ENCODE results near the gene TARS2.
A peak's percentile ranks its signal among the peaks of the same experiment; 100 is the strongest.

Gene TARS2

DNA sequence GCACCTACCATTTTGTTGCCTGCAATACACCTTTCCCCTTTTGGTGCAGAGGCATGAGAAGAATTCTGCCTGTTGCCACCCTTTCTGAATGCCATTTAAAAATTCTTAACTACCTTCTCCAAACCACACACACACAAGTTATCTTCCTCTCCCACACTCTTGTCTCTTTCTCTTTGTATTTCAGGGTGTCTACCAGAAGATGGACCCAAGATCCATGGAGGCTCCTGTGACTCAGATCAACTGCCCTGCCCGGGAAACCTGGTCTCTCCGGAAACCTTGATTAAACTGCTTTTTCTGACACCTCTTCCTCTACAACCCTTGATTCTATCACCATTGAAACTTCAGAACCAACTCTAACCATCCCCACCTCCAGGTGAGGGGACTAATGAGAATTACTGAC, 2.4 kb upstream of the TARS2 start:
- DNase-seq (ENCODE audit: low read depth) = peak; percentile 40
- TF ChIP-seq MYC (IDR thresholded peaks at IDR 0.05; ENCODE audit: low read depth, low read length) (no peak), POLR2A (IDR thresholded peaks at IDR 0.05; ENCODE audit: extremely low read depth, insufficient read length) (no peak)
- TF ChIP-seq, protein P1, sequence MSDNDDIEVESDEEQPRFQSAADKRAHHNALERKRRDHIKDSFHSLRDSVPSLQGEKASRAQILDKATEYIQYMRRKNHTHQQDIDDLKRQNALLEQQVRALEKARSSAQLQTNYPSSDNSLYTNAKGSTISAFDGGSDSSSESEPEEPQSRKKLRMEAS (IDR thresholded peaks at IDR 0.05; ENCODE audit: low read depth, low read length) = no peak
- TF ChIP-seq, protein P2, sequence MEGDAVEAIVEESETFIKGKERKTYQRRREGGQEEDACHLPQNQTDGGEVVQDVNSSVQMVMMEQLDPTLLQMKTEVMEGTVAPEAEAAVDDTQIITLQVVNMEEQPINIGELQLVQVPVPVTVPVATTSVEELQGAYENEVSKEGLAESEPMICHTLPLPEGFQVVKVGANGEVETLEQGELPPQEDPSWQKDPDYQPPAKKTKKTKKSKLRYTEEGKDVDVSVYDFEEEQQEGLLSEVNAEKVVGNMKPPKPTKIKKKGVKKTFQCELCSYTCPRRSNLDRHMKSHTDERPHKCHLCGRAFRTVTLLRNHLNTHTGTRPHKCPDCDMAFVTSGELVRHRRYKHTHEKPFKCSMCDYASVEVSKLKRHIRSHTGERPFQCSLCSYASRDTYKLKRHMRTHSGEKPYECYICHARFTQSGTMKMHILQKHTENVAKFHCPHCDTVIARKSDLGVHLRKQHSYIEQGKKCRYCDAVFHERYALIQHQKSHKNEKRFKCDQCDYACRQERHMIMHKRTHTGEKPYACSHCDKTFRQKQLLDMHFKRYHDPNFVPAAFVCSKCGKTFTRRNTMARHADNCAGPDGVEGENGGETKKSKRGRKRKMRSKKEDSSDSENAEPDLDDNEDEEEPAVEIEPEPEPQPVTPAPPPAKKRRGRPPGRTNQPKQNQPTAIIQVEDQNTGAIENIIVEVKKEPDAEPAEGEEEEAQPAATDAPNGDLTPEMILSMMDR (IDR thresholded peaks at IDR 0.05; ENCODE audit: low read depth, low read length) = no peak
- H3K4me3 ChIP-seq (ENCODE audit: low read depth, low read length) = no peak overlapping the region

DNA sequence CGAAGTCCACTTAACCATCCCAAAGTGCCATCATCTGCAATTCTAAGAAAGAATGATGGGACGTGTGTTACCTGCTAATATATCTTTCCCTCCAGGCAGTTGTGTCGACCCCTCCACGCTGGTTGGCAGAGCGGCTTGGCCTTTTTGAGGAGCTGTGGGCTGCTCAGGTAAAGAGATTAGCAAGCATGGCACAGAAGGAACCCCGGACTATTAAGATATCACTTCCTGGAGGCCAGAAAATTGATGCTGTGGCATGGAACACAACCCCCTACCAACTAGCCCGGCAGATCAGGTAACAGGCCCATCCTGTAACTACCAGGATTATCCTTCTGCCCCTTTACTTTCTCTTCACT, 520 bp downstream of the TARS2 start:
- DNase-seq (ENCODE audit: low read depth) = no peak
- peak overlapping the region; percentile 99 for H3K4me3 ChIP-seq (ENCODE audit: low read depth, low read length)
- TF ChIP-seq, protein P1 (IDR thresholded peaks at IDR 0.05; ENCODE audit: low read depth, low read length) = no peak
- no peak for TF ChIP-seq MYC (IDR thresholded peaks at IDR 0.05; ENCODE audit: low read depth, low read length)
- no peak for TF ChIP-seq POLR2A (IDR thresholded peaks at IDR 0.05; ENCODE audit: extremely low read depth, insufficient read length)
- TF ChIP-seq, protein P2 (IDR thresholded peaks at IDR 0.05; ENCODE audit: low read depth, low read length) = no peak

DNA sequence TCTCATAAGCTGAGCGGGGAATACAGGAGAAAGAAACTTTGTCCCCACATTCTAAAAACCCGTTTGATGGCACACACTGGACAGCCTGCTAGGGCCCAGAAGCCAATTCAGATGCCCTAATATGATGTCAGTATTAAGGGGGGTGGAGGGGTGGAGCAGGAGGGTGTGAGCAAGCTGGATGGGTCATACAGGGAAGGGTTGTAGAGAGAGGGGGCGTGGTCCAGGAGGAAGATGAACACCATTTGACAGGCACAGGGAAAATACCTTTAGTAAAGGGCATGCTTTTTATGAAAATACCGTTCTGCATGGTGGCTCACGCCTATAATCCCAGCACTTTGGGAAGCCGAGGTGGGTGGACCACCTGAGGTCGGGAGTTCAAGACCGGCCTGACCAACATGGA, 6.0 kb downstream of the TARS2 start:
- no peak overlapping the region for H3K4me3 ChIP-seq (ENCODE audit: low read depth, low read length)
- DNase-seq (ENCODE audit: low read depth) = no peak
- no peak for TF ChIP-seq POLR2A (IDR thresholded peaks at IDR 0.05; ENCODE audit: extremely low read depth, insufficient read length)
- TF ChIP-seq, protein P2 (IDR thresholded peaks at IDR 0.05; ENCODE audit: low read depth, low read length) = no peak
- TF ChIP-seq, protein P1 (IDR thresholded peaks at IDR 0.05; ENCODE audit: low read depth, low read length) = no peak
- TF ChIP-seq MYC (IDR thresholded peaks at IDR 0.05; ENCODE audit: low read depth, low read length) = no peak

DNA sequence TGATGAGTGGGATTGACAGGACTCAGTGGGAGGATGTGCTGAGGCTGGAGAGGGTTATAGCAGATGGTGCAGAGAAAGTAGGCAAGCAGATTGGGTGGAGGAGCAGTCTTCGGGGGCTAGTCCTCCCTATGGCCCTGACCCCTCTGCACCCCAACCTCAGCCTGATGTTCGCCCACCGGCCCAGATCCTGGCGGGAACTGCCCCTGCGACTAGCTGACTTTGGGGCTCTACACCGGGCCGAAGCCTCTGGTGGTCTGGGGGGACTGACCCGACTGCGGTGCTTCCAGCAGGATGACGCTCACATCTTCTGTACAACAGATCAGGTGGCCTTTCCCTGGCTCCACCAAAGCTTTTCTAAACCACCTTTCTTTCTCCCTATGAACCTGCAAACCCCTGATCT, 11.1 kb downstream of the TARS2 start:
- H3K4me3 ChIP-seq (ENCODE audit: low read depth, low read length) = no peak overlapping the region
- no peak for TF ChIP-seq POLR2A (IDR thresholded peaks at IDR 0.05; ENCODE audit: extremely low read depth, insufficient read length)
- TF ChIP-seq, protein P2 (IDR thresholded peaks at IDR 0.05; ENCODE audit: low read depth, low read length) = no peak
- TF ChIP-seq, protein P1 (IDR thresholded peaks at IDR 0.05; ENCODE audit: low read depth, low read length) = no peak
- TF ChIP-seq MYC (IDR thresholded peaks at IDR 0.05; ENCODE audit: low read depth, low read length) = no peak
- DNase-seq (ENCODE audit: low read depth) = no peak

DNA sequence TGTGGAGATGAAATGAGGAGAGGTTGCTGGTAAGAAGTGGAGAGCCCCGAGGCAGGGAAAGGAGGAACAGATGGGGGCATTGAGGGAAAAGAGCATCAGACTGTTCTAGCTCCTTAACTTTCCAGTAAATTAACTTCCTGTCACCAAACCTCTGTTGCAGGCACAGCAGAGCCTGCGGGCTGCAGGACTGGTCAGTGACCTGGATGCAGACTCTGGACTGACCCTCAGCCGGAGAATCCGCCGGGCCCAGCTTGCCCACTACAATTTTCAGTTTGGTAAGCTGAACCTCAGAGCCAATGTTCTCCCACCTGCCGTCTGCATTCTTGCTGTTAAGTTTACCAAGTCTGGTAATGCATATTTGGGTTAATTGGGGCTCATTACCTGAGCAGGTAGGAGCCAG, 18.2 kb downstream of the TARS2 start:
- H3K4me3 ChIP-seq (ENCODE audit: low read depth, low read length) = no peak overlapping the region
- no peak for DNase-seq (ENCODE audit: low read depth)
- TF ChIP-seq, protein P1 (IDR thresholded peaks at IDR 0.05; ENCODE audit: low read depth, low read length) = no peak
- TF ChIP-seq POLR2A (IDR thresholded peaks at IDR 0.05; ENCODE audit: extremely low read depth, insufficient read length) = no peak
- no peak for TF ChIP-seq MYC (IDR thresholded peaks at IDR 0.05; ENCODE audit: low read depth, low read length)
- TF ChIP-seq, protein P2 (IDR thresholded peaks at IDR 0.05; ENCODE audit: low read depth, low read length) = no peak

Data from NB4 (cell line).